A549 (cell line): ENCODE data around the gene CDK4. TPM values are rescaled to one million over a fixed set of nuclear protein-coding genes. Genes with fewer than 3 reads are reported as not detected.
A peak's percentile ranks its signal among the peaks of the same experiment; 100 is the strongest.

Experiments
- ATAC-seq, 2 experiments: fragments of 200-7000 bp in 1 of 2; fragments of >200 bp in 1 of 2; cut with Nextera tagmentation in 1 of 2; cut with Tn5 transposase in 1 of 2; 3 replicates each; pipeline versions ENCODE4 v1.8.0 to v1.9.1; 2018 to 2020; ENCODE audit warnings: mild to moderate bottlenecking in 1 of 2, moderate library complexity in 1 of 2
- CTCF ChIA-PET: fragments of 300-600 bp; sonication (Branson Sonifier 250); formaldehyde crosslinking; extraction: SDS; loops from one replicate; lab custom pipeline; 2021; ENCODE audit warnings: antibody characterized with exemption, inconsistent platforms; lab: Yijun Ruan, JAX
- POLR2A ChIA-PET: fragments of 350-600 bp; formaldehyde crosslinking; extraction: SDS; loops from one replicate; lab custom pipeline; 2021; ENCODE audit warnings: antibody characterized with exemption, inconsistent platforms; lab: Yijun Ruan, JAX
- DNase-seq, 2 experiments: peaks; one replicate each; pipeline versions ENCODE4 v3.0.0 to v3.0.0-alpha.2; 2011 to 2016; ENCODE audit warnings: low read depth in 1 of 2, low spot score in 1 of 2
- FAIRE-seq: peaks from 2 replicates; lab custom pipeline; 2011; peaks lifted over from hg19 to GRCh38; lab: Jason Lieb, UNC
- H3K27ac ChIP-seq, 2 experiments: fragments of >200 bp; sonication (Bioruptor Twin); formaldehyde crosslinking; 3 replicates each; pipeline ENCODE4 v1.5.1; 2016 to 2017
- H3K4me1 ChIP-seq: fragments of >200 bp; sonication (Bioruptor Twin); formaldehyde crosslinking; 3 replicates; pipeline ENCODE4 v1.6.1; 2016
- H3K4me2 ChIP-seq: fragments of >200 bp; sonication (Bioruptor Twin); formaldehyde crosslinking; 3 replicates; pipeline ENCODE4 v1.6.1; 2016
- H3K4me3 ChIP-seq: fragments of >200 bp; sonication (Bioruptor Twin); formaldehyde crosslinking; 3 replicates; pipeline ENCODE4 v1.5.1; 2016
- H3K9me3 ChIP-seq: fragments of >200 bp; sonication (Bioruptor Twin); formaldehyde crosslinking; 3 replicates; pipeline ENCODE4 v1.6.1; 2016
- EHMT2 ChIP-seq: fragments of 200-600 bp; sonication (generic); IDR thresholded peaks from 2 replicates; pipeline ENCODE4 v1.6.1; 2016; ENCODE audit warnings: antibody characterized with exemption, low read depth, mild to moderate bottlenecking, moderate library complexity
- MAFK ChIP-seq: fragments of 450-650 bp; IDR thresholded peaks from 2 replicates; pipeline ENCODE4 v1.6.1; 2014; ENCODE audit not compliant: partially characterized antibody
- RNF2 ChIP-seq: fragments of 200-600 bp; sonication (generic); IDR thresholded peaks from 2 replicates; pipeline ENCODE4 v1.6.1; 2016; ENCODE audit warnings: low read depth, mild to moderate bottlenecking, antibody characterized with exemption, moderate library complexity, borderline replicate concordance
- SMC3 ChIP-seq: fragments of >200 bp; sonication (Bioruptor Twin); formaldehyde crosslinking; IDR thresholded peaks from 3 replicates; pipeline ENCODE4 v1.6.1; 2018; ENCODE audit warnings: inconsistent platforms
- WGBS: methylation state at CpG from one replicate; pipeline ENCODE4 v1.1.6; 2017; ENCODE audit errors: missing lambda C conversion rate; 5-methylcytosine and 5-hydroxymethylcytosine counted together
- polyA plus RNA-seq, 4 experiments: library from polyadenylated mRNA; depleted of rRNA in 3 of 4; stranded (reverse); fragments of >200 nt; fragmentation: RNase III in 1 of 4; extraction: RNeasy Plus Mini Kit Qiagen cat#74134 plus additional on column Dnase treatment in 1 of 4; gene quantifications; 2 replicates in 3 of 4; 3 replicates in 1 of 4; pipeline ENCODE4 v1.2.3, GENCODE V29; 2011 to 2017
- TF ChIP-seq, protein P1 (sequence below): fragments of 250-450 bp; sonication (Bioruptor Pico); IDR thresholded peaks from 2 replicates; pipeline ENCODE4 v1.5.0; 2021; ENCODE audit warnings: mild to moderate bottlenecking, moderate library complexity, borderline replicate concordance
- TF ChIP-seq, protein P2 (sequence below): fragments of >200 bp; sonication (Bioruptor Twin); formaldehyde crosslinking; IDR thresholded peaks from 3 replicates; pipeline ENCODE4 v1.5.1; 2016
- TF ChIP-seq, protein P3 (sequence below): fragments of 200-600 bp; sonication (generic); IDR thresholded peaks from 2 replicates; pipeline ENCODE4 v1.6.1; 2016; ENCODE audit warnings: antibody characterized with exemption, mild to moderate bottlenecking, moderate library complexity
- TF ChIP-seq, protein P4 (sequence below): IDR thresholded peaks from 2 replicates; pipeline ENCODE4 v1.6.1; 2012

Gene CDK4
- polyA plus RNA-seq, 2 of the 4 experiments (the other 2 are of a cell fraction): 226 to 255 TPM

DNA sequence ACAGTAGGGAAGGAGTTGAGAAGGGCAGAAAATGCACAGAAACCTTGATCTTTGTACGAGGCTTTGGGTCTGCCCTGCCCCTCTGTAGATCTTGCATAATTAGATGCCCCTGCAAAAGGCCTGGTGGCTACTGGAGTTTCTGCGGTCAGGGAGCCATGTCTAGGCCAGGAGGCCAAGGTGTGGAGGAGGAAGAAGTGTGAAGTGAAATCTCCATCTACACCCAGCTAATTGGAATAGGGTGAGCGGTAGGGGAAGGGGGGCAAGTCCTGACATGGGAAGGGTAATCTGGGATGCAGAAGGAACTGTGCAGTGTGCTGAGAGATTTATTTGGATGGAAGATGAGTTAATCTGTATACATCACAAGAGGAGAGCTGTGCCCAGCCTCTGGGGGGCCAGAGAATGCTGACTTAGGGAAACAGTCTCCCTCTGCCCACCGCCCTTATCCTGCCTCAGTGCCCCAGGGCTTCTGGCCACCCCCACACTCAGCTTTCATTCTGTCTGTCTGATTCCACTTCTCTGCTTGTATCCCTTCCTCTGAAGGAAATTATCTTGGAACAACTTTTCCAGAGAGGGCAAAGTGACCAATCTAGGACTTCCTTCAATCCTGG, 9.4 kb upstream of the CDK4 start:
- DNase-seq (no peak), FAIRE-seq (no peak), ATAC-seq (no peak)
- TF ChIP-seq, protein P1, sequence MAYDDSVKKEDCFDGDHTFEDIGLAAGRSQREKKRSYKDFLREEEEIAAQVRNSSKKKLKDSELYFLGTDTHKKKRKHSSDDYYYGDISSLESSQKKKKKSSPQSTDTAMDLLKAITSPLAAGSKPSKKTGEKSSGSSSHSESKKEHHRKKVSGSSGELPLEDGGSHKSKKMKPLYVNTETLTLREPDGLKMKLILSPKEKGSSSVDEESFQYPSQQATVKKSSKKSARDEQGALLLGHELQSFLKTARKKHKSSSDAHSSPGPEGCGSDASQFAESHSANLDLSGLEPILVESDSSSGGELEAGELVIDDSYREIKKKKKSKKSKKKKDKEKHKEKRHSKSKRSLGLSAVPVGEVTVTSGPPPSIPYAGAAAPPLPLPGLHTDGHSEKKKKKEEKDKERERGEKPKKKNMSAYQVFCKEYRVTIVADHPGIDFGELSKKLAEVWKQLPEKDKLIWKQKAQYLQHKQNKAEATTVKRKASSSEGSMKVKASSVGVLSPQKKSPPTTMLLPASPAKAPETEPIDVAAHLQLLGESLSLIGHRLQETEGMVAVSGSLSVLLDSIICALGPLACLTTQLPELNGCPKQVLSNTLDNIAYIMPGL (CRISPR knock-in tag): no peak
- TF ChIP-seq RNF2 (no peak), MAFK (peak; percentile 78)
- no peak overlapping the region for H3K27ac ChIP-seq
- ChIA-PET POLR2A (no interaction called here), CTCF (interaction anchor here (0.9 to 2.5 kb wide), 4 partner anchors 14 to 178 kb away, joined by 3 to 6 read pairs (median 3); partner anchors contain the start of gene TSFM)
- H3K9me3 ChIP-seq: no peaks in the 10 kb centered on the region
- 71% methylated on average over 4 of the region's 4 CpGs for WGBS
- peaks cover 18% of the 10 kb centered on the region for H3K4me1 ChIP-seq
- no peak overlapping the region for H3K4me2 ChIP-seq
- no peak overlapping the region for H3K4me3 ChIP-seq

DNA sequence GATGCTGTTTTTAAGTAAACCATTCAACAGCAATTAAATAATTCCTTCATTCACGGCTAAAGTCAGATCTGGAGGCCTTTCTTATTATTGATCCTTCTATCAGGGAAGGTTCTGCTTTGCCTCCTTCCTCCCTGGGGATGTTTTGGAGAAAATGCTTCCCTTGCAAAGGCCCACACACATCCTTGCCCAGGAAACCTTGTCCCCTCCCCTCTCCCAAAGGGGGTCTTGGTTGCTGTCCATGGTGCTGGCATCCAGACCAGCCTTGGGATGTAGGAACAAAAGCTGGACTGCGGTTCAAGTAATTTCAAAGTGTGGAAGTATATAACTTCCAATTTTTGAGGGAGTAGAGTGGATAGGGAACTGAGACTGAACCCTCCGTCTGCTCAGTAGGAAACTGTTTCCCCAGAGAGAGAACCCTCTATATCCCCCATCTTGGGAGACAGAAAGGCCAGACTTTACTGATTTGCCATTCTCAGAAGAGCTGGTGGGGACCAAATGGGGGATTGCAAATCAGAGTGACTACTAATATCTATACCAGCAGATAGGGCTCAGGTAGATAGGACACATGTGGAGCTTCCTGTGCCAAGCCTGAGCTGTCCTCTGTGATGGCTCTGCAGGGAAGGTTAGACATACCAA, 8.4 kb upstream of the CDK4 start:
- CTCF ChIA-PET: interaction anchor here (0.9 to 2.5 kb wide), 9 partner anchors 10 to 177 kb away, joined by 3 to 16 read pairs (median 6); partner anchors contain the start of genes AVIL, TSFM and TSPAN31
- no peaks in the 10 kb centered on the region for H3K9me3 ChIP-seq

DNA sequence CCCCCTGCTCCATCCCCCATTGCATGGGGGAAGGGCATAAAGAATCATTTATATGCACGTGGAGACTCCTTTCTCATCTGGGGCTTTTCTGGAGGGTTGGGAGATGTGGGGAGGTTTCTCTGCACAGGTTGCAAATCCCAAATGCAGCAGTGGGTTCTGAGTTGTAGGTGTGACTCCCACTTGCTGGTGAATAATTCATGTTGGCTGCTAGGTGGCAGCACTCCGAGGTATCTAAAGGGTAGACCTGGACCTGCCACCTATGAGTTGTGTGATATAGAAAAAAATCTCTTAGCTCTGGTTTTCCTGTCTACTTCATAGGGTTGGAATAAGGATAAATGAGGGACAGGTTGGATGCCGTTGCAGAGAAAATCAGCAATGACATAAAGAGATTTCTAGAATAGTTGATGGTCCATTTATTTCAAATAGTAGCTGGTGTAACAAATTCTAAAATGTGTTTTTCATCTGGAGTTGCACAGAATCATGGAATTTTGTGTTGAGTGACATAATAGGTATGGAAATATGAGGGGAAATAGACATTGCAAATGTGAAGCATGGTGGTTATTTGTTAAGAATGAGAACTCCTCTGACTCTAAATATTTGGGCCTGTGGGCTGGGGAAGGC, 7.4 kb upstream of the CDK4 start:
- no peaks in the 10 kb centered on the region for H3K9me3 ChIP-seq
- H3K4me2 ChIP-seq: no peak overlapping the region
- H3K4me1 ChIP-seq: peaks cover 10% of the 10 kb centered on the region; the same call in 2 of the 3 replicates
- no peak overlapping the region for H3K4me3 ChIP-seq
- peak; percentile 42 to 64; a peak in 4 of 6 replicates for ATAC-seq
- FAIRE-seq: no peak
- ChIA-PET POLR2A (interaction anchor here (1.4 to 1.9 kb wide), 2 partner anchors 13 to 15 kb away, joined by 3 to 6 read pairs; partner anchors contain the start of genes EEF1AKMT3, METTL1 and TSPAN31), CTCF (interaction anchor here (0.7 to 2.4 kb wide), 21 partner anchors 8 to 174 kb away, joined by 3 to 16 read pairs (median 4); partner anchors contain the start of genes AVIL, CYP27B1, EEF1AKMT3 and METTL1)
- TF ChIP-seq SMC3: no peak
- TF ChIP-seq, protein P2, sequence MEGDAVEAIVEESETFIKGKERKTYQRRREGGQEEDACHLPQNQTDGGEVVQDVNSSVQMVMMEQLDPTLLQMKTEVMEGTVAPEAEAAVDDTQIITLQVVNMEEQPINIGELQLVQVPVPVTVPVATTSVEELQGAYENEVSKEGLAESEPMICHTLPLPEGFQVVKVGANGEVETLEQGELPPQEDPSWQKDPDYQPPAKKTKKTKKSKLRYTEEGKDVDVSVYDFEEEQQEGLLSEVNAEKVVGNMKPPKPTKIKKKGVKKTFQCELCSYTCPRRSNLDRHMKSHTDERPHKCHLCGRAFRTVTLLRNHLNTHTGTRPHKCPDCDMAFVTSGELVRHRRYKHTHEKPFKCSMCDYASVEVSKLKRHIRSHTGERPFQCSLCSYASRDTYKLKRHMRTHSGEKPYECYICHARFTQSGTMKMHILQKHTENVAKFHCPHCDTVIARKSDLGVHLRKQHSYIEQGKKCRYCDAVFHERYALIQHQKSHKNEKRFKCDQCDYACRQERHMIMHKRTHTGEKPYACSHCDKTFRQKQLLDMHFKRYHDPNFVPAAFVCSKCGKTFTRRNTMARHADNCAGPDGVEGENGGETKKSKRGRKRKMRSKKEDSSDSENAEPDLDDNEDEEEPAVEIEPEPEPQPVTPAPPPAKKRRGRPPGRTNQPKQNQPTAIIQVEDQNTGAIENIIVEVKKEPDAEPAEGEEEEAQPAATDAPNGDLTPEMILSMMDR: peak; percentile 61
- peak in 1 of 2 experiments; percentile 68 for DNase-seq
- 9% methylated on average over 3 of the region's 3 CpGs for WGBS
- no peak overlapping the region for H3K27ac ChIP-seq

More for the DNA sequence above, 8.4 kb upstream of the CDK4 start:
- H3K4me3 ChIP-seq: no peak overlapping the region
- WGBS: 83% methylated on average over 3 of the region's 3 CpGs
- H3K27ac ChIP-seq: no peak overlapping the region
- POLR2A ChIA-PET: interaction anchor here (1.9 kb wide), 1 partner anchor 12 kb away, joined by 6 read pairs; the partner anchor contains the start of genes EEF1AKMT3 and METTL1
- peaks cover 14% of the 10 kb centered on the region for H3K4me1 ChIP-seq
- ATAC-seq (no peak), DNase-seq (no peak), FAIRE-seq (no peak)
- TF ChIP-seq, protein P3, sequence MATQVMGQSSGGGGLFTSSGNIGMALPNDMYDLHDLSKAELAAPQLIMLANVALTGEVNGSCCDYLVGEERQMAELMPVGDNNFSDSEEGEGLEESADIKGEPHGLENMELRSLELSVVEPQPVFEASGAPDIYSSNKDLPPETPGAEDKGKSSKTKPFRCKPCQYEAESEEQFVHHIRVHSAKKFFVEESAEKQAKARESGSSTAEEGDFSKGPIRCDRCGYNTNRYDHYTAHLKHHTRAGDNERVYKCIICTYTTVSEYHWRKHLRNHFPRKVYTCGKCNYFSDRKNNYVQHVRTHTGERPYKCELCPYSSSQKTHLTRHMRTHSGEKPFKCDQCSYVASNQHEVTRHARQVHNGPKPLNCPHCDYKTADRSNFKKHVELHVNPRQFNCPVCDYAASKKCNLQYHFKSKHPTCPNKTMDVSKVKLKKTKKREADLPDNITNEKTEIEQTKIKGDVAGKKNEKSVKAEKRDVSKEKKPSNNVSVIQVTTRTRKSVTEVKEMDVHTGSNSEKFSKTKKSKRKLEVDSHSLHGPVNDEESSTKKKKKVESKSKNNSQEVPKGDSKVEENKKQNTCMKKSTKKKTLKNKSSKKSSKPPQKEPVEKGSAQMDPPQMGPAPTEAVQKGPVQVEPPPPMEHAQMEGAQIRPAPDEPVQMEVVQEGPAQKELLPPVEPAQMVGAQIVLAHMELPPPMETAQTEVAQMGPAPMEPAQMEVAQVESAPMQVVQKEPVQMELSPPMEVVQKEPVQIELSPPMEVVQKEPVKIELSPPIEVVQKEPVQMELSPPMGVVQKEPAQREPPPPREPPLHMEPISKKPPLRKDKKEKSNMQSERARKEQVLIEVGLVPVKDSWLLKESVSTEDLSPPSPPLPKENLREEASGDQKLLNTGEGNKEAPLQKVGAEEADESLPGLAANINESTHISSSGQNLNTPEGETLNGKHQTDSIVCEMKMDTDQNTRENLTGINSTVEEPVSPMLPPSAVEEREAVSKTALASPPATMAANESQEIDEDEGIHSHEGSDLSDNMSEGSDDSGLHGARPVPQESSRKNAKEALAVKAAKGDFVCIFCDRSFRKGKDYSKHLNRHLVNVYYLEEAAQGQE: peak; percentile 91
- TF ChIP-seq, protein P4, sequence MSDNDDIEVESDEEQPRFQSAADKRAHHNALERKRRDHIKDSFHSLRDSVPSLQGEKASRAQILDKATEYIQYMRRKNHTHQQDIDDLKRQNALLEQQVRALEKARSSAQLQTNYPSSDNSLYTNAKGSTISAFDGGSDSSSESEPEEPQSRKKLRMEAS: no peak
- TF ChIP-seq EHMT2: 0 out of 2 replicates have a peak, but pooled peaks have one; percentile 21
- TF ChIP-seq, all 56 proteins: peak for 2
- no peak overlapping the region for H3K4me2 ChIP-seq
